Aorta (tissue), 5 donors: ENCODE measurements around the gene KITLG. TPM values are rescaled to one million over a fixed set of nuclear protein-coding genes. Genes with fewer than 3 reads are reported as not detected.

Experiments
- ATAC-seq: fragments of 200-7000 bp; cut with Tn5 transposase; one replicate; pipeline ENCODE4 v1.9.1; 2022; ENCODE audit warnings: moderate library complexity; ENCODE audit not compliant: low FRiP score
- DNase-seq, 2 donors: peaks; one replicate each; pipeline ENCODE4 v3.0.0-alpha.2; 2020
- H3K27ac ChIP-seq, 2 donors: one replicate each; pipeline ENCODE4 v1.5.1; 2013; ENCODE audit warnings: low read length in 2 of 2, mild to moderate bottlenecking in 2 of 2, moderate library complexity in 2 of 2, control low read depth in 1 of 2, inconsistent platforms in 1 of 2, low read depth in 1 of 2
- H3K27me3 ChIP-seq, 2 donors: one replicate each; pipeline ENCODE4 v1.6.1; 2013; ENCODE audit warnings: control low read depth in 1 of 2, low read length in 1 of 2, mild to moderate bottlenecking in 1 of 2, moderate library complexity in 1 of 2; ENCODE audit not compliant: insufficient read depth in 2 of 2, control insufficient read depth in 1 of 2
- H3K36me3 ChIP-seq, 2 donors: one replicate each; pipeline ENCODE4 v1.6.1; 2013; ENCODE audit warnings: control low read depth in 1 of 2, low read length in 1 of 2, mild to moderate bottlenecking in 1 of 2; ENCODE audit not compliant: insufficient read depth in 2 of 2, control insufficient read depth in 1 of 2
- H3K4me1 ChIP-seq, 2 donors: one replicate each; pipeline ENCODE4 v1.6.1; 2013; ENCODE audit warnings: low read length in 2 of 2, control low read depth in 1 of 2, mild to moderate bottlenecking in 1 of 2, moderate library complexity in 1 of 2; ENCODE audit not compliant: insufficient read depth in 2 of 2, control insufficient read depth in 1 of 2
- H3K4me3 ChIP-seq, 2 donors: one replicate each; pipeline ENCODE4 v1.5.1; 2013; ENCODE audit warnings: low read length in 2 of 2, control low read depth in 1 of 2, mild to moderate bottlenecking in 1 of 2
- H3K9me3 ChIP-seq: one replicate; pipeline ENCODE4 v1.6.1; 2013; ENCODE audit warnings: mild to moderate bottlenecking, low read length; ENCODE audit not compliant: control insufficient read depth
- WGBS, 2 donors: extraction: QIAGEN DNeasy Blood & Tissue Kit; methylation state at CpG; one replicate each; pipeline ENCODE4 v1.1.7; 2013; 5-methylcytosine and 5-hydroxymethylcytosine counted together
- intact Hi-C, 2 donors: fragments of 100-400 bp; cut with DNase I; formaldehyde crosslinking; loops; one replicate each; pipeline versions ENCODE4 v1.14.2 to v1.15.0; 2022
- polyA plus RNA-seq, 2 donors: library from polyadenylated mRNA; stranded (reverse); fragments of 200-250 nt; gene quantifications; one replicate each; pipeline ENCODE4 v1.2.3, GENCODE V29; 2013
- total RNA-seq, 2 donors: library from RNA; stranded (reverse); fragmentation: NEBNext Ultra II Directional; extraction: Animal tissue kit (Norgen Biotek cat#: 25700); gene quantifications; one replicate each; pipeline ENCODE4 v1.2.1, GENCODE V29; 2021
- donor health status: healthy with polysubstance abuse.
- donor health status: Bipolar disorder and iron deficiency.
- donor health status: DM: no; HTN: no; CAD: no.
- donor health status: DM: no; HTN: no; CAD: no.
- donor health status: DM: yes; HTN: yes; CAD: no.

The KITLG gene
- total and polyA plus RNA-seq, 4 donors: 6.5 to 42.1 (median 13.4) TPM

- DNase-seq (no peak), ATAC-seq (no peak)
- Histone ChIP-seq H3K36me3 (no peaks in the 10 kb centered on the region), H3K4me1 (no peaks in the 10 kb centered on the region), H3K27ac (no peak overlapping the region), H3K4me3 (no peak overlapping the region), H3K9me3 (no peaks in the 10 kb centered on the region), H3K27me3 (no peaks in the 10 kb centered on the region)
- intact Hi-C loops: no loop called here
- WGBS, 2 donors: 86 to 89% methylated on average over 1 of the region's 1 CpG
Measured at GRCh38 chr12:88615490-88615889, 35.2 kb upstream of the KITLG start.

GRCh38 chr12:88604646-88605045 is 24.4 kb upstream of the KITLG start:
- DNase-seq (no peak), ATAC-seq (no peak)
- no peaks in the 10 kb centered on the region for H3K9me3 ChIP-seq
- no peaks in the 10 kb centered on the region for H3K27me3 ChIP-seq
- H3K4me3 ChIP-seq: no peak overlapping the region
- H3K27ac ChIP-seq: no peak overlapping the region
- no peaks in the 10 kb centered on the region for H3K36me3 ChIP-seq
- H3K4me1 ChIP-seq: no peaks in the 10 kb centered on the region
- intact Hi-C loops: no loop called here

- WGBS, 2 donors: 68 to 78% methylated on average over 4 of the region's 4 CpGs
- ATAC-seq: no peak
Measured at GRCh38 chr12:88600272-88600671, 20.0 kb upstream of the KITLG start.

GRCh38 chr12:88597365-88597764 is 17.1 kb upstream of the KITLG start:
- intact Hi-C loops: no loop called here
- DNase-seq: no peak

More at GRCh38 chr12:88600272-88600671, 20.0 kb upstream of the KITLG start:
- no peaks in the 10 kb centered on the region for H3K36me3 ChIP-seq
- no peak for DNase-seq
- no peak overlapping the region for H3K27ac ChIP-seq
- intact Hi-C loops: no loop called here
- H3K9me3 ChIP-seq: no peaks in the 10 kb centered on the region
- H3K4me1 ChIP-seq: no peaks in the 10 kb centered on the region
- no peak overlapping the region for H3K4me3 ChIP-seq
- no peaks in the 10 kb centered on the region for H3K27me3 ChIP-seq

GRCh38 chr12:88595697-88596096 is 15.4 kb upstream of the KITLG start:
- Histone ChIP-seq H3K36me3 (no peaks in the 10 kb centered on the region), H3K4me3 (no peak overlapping the region), H3K4me1 (no peaks in the 10 kb centered on the region), H3K9me3 (no peaks in the 10 kb centered on the region), H3K27ac (no peak overlapping the region), H3K27me3 (no peaks in the 10 kb centered on the region)
- intact Hi-C loops: no loop called here
- no peak for DNase-seq
- ATAC-seq: no peak

More at GRCh38 chr12:88597365-88597764, 17.1 kb upstream of the KITLG start:
- Histone ChIP-seq H3K27me3 (no peaks in the 10 kb centered on the region), H3K4me3 (no peak overlapping the region), H3K9me3 (no peaks in the 10 kb centered on the region), H3K4me1 (no peaks in the 10 kb centered on the region), H3K27ac (no peak overlapping the region), H3K36me3 (no peaks in the 10 kb centered on the region)
- ATAC-seq: no peak

- Histone ChIP-seq H3K27me3 (no peaks in the 10 kb centered on the region), H3K9me3 (no peaks in the 10 kb centered on the region), H3K4me3 (no peak overlapping the region), H3K36me3 (no peaks in the 10 kb centered on the region), H3K27ac (no peak overlapping the region), H3K4me1 (no peaks in the 10 kb centered on the region)
- intact Hi-C loops: no loop called here
- WGBS, 2 donors: 78 to 85% methylated on average over 4 of the region's 4 CpGs
- ATAC-seq: no peak
- DNase-seq: no peak
Measured at GRCh38 chr12:88594780-88595179, 14.5 kb upstream of the KITLG start.

GRCh38 chr12:88591343-88591742 is 11.1 kb upstream of the KITLG start:
- Histone ChIP-seq H3K4me1 (no peaks in the 10 kb centered on the region), H3K9me3 (peaks cover 4% of the 10 kb centered on the region), H3K36me3 (no peaks in the 10 kb centered on the region), H3K27ac (no peak overlapping the region), H3K4me3 (no peak overlapping the region), H3K27me3 (no peaks in the 10 kb centered on the region)
- no peak for DNase-seq
- ATAC-seq: no peak
- 45 to 55% methylated on average over 2 of the region's 2 CpGs for WGBS, 2 donors
- intact Hi-C loops: no loop called here

- Histone ChIP-seq H3K36me3 (no peaks in the 10 kb centered on the region), H3K27ac (no peak overlapping the region), H3K4me1 (no peaks in the 10 kb centered on the region), H3K4me3 (no peak overlapping the region), H3K9me3 (peaks cover 6% of the 10 kb centered on the region), H3K27me3 (no peaks in the 10 kb centered on the region)
- DNase-seq (no peak), ATAC-seq (no peak)
- 93 to 96% methylated on average over 1 of the region's 1 CpG for WGBS, 2 donors
- intact Hi-C loops: no loop called here
Measured at GRCh38 chr12:88590851-88591250, 10.6 kb upstream of the KITLG start.

GRCh38 chr12:88585077-88585476 is 4.8 kb upstream of the KITLG start:
- H3K4me3 ChIP-seq: no peak overlapping the region
- H3K36me3 ChIP-seq: no peaks in the 10 kb centered on the region
- intact Hi-C loops: no loop called here
- H3K27me3 ChIP-seq: no peaks in the 10 kb centered on the region
- H3K9me3 ChIP-seq: peaks cover 8% of the 10 kb centered on the region
- WGBS, 2 donors: 96 to 97% methylated on average over 2 of the region's 2 CpGs
- DNase-seq: no peak
- no peak overlapping the region for H3K27ac ChIP-seq
- H3K4me1 ChIP-seq: no peaks in the 10 kb centered on the region
- no peak for ATAC-seq
